ENCODE results near the gene PSME3.

GRCh38 chr17:42882166-42882565, 49.0 kb downstream of the PSME3 start:
- TF ChIP-seq POLR2AphosphoS5 (IDR thresholded peaks at IDR 0.05) (no peak), POLR2A (IDR thresholded peaks at IDR 0.05) (no peak), CTCF (IDR thresholded peaks at IDR 0.05 in 8 of 11, conservative IDR thresholded peaks at IDR 0.05 in 3 of 11) (no peak)
